Ishikawa (cell line): ENCODE measurements around the gene MEP1A.

Experiments
- CEBPB ChIP-seq: IDR thresholded peaks from 2 replicates; pipeline ENCODE4 v1.6.1; 2012
- CREB1 ChIP-seq: IDR thresholded peaks from 2 replicates; pipeline ENCODE4 v1.6.1; 2012; ENCODE audit warnings: low read depth
- EGR1 ChIP-seq: IDR thresholded peaks from 2 replicates; pipeline ENCODE4 v1.6.1; 2012
- EP300 ChIP-seq: IDR thresholded peaks from 2 replicates; pipeline ENCODE4 v1.6.1; 2012; ENCODE audit warnings: borderline replicate concordance
- FOXM1 ChIP-seq: IDR thresholded peaks from 2 replicates; pipeline ENCODE4 v1.6.1; 2012; ENCODE audit warnings: low read depth, borderline replicate concordance
- NFIC ChIP-seq: IDR thresholded peaks from 2 replicates; pipeline ENCODE4 v1.6.1; 2012
- RAD21 ChIP-seq: IDR thresholded peaks from 2 replicates; pipeline ENCODE4 v1.6.1; 2012; ENCODE audit warnings: low read depth
- TAF1 ChIP-seq: IDR thresholded peaks from 2 replicates; pipeline ENCODE4 v1.6.1; 2012; ENCODE audit warnings: low read depth, mild to moderate bottlenecking
- TCF12 ChIP-seq: IDR thresholded peaks from 2 replicates; pipeline ENCODE4 v1.6.1; 2012; ENCODE audit warnings: low read depth
- TEAD4 ChIP-seq: IDR thresholded peaks from 2 replicates; pipeline ENCODE4 v1.6.1; 2012
- YY1 ChIP-seq: IDR thresholded peaks from 2 replicates; pipeline ENCODE4 v1.6.1; 2012; ENCODE audit warnings: low read depth
- ZBTB7A ChIP-seq: IDR thresholded peaks from 2 replicates; pipeline ENCODE4 v1.6.1; 2012; ENCODE audit warnings: low read depth
- TF ChIP-seq, protein P1 (sequence below): IDR thresholded peaks from 2 replicates; pipeline ENCODE4 v1.6.1; 2012
- TF ChIP-seq, protein P2 (sequence below): IDR thresholded peaks from 2 replicates; pipeline ENCODE4 v1.6.1; 2012; ENCODE audit warnings: low read depth, mild to moderate bottlenecking

DNA sequence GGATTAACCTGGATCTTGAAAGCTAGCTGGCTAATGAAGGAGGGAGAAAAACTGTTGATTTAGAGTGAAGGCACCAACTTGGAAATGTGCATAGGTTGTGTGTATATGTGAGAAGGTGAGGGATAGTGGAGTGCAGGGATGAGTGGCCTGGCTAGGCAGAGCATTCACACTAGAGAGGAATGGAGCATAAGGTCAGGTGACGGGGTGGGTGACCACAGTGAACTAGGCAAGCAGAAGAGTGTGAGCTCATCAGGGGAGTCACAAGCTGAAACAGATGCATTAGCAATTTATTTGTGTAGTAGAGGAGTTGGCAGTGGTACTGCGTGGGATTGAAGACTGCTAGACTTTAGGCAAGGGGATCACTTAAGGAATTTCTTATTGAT is 36.0 kb upstream of the MEP1A start:
- no peak for TF ChIP-seq EP300
- TF ChIP-seq ZBTB7A, result no peak
- no peak for TF ChIP-seq RAD21
- TF ChIP-seq FOXM1, result no peak
- no peak for TF ChIP-seq CEBPB
- no peak for TF ChIP-seq TCF12
- TF ChIP-seq, protein P1, sequence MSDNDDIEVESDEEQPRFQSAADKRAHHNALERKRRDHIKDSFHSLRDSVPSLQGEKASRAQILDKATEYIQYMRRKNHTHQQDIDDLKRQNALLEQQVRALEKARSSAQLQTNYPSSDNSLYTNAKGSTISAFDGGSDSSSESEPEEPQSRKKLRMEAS, result no peak
- TF ChIP-seq YY1, result no peak
- TF ChIP-seq, protein P2, sequence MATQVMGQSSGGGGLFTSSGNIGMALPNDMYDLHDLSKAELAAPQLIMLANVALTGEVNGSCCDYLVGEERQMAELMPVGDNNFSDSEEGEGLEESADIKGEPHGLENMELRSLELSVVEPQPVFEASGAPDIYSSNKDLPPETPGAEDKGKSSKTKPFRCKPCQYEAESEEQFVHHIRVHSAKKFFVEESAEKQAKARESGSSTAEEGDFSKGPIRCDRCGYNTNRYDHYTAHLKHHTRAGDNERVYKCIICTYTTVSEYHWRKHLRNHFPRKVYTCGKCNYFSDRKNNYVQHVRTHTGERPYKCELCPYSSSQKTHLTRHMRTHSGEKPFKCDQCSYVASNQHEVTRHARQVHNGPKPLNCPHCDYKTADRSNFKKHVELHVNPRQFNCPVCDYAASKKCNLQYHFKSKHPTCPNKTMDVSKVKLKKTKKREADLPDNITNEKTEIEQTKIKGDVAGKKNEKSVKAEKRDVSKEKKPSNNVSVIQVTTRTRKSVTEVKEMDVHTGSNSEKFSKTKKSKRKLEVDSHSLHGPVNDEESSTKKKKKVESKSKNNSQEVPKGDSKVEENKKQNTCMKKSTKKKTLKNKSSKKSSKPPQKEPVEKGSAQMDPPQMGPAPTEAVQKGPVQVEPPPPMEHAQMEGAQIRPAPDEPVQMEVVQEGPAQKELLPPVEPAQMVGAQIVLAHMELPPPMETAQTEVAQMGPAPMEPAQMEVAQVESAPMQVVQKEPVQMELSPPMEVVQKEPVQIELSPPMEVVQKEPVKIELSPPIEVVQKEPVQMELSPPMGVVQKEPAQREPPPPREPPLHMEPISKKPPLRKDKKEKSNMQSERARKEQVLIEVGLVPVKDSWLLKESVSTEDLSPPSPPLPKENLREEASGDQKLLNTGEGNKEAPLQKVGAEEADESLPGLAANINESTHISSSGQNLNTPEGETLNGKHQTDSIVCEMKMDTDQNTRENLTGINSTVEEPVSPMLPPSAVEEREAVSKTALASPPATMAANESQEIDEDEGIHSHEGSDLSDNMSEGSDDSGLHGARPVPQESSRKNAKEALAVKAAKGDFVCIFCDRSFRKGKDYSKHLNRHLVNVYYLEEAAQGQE, result no peak
- TF ChIP-seq TEAD4, result no peak
- TF ChIP-seq TAF1, result no peak
- no peak for TF ChIP-seq EGR1
- TF ChIP-seq NFIC, result no peak
- no peak for TF ChIP-seq CREB1
